RPMI8226 (cell line): Measurements from ENCODE around the gene TBC1D1.

Source experiments
- DNase-seq: peaks from one replicate; pipeline ENCODE4 v3.0.0-alpha.2; 2015

The TBC1D1 gene

GRCh38 chr4:37928426-37929416 lies 37.8 kb downstream of the TBC1D1 start:
- DNase-seq = no peak

DNA sequence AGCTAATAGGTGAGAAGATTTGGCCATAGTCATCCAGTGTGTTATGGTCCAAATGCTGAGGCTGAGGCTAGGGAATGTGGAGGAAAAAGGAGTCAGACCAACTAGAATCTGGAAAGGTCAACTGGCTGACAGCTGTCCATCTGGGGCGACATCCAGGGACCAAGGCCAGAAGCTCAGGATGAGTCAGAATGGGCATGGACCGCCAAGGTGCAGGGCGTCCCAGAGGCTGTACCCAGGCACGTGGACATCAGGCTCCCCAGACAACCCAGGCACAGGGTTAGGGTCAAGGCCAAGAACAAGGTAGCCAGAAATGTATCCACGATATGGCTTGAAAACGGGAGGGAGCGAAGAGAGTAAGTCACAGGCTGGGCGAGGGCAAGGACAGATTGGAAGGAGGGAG lies 43.2 kb downstream of the TBC1D1 start:
- DNase-seq = no peak

DNA sequence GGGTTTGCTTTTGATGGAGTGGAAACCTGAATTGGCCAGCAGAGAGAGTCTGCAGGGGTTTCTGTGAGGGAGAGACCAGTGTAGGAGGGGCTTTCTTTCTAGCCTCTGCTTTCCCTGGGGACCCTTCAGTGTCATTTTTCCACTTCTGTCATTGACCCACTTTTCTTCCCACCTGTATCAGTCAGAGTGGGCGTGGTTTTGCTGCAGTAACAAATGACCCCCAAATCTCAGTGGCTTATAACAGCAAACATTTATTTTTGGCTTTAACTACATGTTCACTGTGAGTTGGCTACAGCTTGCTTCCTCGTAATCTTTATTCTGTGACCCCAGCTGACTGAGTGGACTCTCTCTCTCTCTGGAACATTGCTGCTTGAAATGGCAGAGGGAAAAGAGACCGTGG lies 43.7 kb downstream of the TBC1D1 start:
- DNase-seq = no peak

DNA sequence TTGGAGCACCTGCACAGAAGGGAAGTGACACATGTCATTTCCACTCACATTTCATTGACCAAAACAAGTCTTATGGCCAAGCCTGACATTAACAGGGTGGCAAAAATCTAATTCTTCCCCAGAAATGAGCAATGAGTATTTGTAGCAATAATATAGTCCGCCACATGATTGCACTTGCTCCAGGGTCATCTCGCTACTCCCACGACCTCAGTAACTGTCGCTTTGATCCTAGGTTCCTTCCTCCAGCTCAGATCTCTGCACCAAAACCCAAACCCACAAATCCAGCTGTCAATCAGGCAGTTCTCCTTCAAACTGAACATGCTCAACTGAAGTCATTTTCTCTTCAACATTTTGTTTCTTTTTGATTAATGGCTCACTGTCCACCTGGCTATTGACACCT lies 44.1 kb downstream of the TBC1D1 start:
- no peak for DNase-seq

DNA sequence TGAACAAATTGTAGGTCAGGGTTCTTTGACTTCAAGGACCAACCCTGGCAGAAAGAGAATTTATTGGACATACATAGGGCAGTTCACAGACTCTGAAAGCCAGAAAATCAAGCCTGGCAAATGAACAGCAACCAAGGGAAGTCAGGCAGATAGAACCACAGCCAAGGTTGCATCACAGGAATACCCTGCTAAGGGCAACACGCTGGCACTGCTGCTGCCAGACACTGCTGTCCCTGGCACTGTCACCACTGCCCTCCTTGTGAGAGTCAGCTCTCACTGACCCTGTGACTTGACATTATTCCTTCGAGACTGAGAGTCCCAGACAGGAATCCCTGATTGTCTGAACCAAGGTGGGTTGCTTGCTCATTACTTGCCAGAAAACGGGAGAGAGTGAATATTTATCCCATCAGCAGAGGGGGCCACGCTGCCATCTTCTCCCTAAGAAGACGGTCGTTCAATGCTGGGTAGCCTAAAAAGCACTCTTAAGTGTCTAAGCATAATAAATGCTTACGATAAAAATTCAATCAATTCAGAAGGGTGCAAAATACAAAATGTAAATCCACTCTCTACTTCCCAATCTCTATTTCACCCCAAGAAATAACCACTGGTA lies 46.1 kb downstream of the TBC1D1 start:
- no peak for DNase-seq

DNA sequence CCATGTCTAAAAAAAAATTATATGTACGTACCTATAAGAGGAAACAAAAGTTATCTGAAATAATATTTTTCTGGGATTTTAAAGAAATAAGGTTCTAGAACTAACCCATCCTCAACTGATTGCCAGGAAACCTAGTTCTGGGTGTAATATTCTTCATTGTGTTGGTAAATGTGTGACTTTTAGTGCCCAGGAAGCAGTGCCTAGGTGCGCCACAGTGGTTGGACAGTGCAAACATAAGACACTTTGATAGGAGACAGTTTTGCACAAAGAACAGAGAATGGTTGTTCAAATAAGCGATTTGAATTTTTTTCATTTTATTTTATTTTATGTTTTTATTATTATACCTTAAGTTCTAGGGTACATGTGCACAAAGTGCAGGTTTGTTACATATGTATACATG lies 47.3 kb downstream of the TBC1D1 start:
- DNase-seq = no peak

DNA sequence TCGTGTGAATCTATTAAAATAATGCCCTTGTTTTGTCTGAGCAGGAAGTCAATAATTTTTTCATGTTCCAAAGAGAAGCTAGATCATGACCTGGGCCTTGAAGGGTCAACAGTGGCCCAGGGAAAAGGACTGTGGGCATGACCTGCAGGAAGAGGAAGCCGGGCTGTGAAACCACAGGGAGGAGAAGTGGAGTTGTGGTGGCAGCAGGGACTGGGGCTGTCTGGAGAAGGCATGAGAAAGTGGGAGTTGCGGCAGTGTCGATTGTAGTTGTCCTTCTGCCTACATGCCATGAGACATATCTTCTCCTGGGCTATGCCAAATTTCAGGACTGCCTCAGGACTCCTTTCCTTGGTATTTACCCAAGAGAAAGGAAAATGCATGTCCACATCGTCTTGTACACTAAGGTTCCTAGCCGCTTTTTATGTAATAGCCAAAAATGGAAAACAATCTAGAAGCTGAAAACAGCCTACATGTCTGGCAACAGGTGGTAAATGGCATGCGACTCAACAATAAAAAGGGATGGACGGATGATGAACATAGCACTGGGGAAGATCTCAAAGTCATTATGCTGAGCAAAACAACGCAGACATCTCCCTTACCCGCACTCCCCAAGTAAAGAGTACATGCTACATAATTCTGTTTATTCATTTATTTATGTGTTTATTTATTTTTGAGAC lies 55.8 kb downstream of the TBC1D1 start:
- no peak for DNase-seq

DNA sequence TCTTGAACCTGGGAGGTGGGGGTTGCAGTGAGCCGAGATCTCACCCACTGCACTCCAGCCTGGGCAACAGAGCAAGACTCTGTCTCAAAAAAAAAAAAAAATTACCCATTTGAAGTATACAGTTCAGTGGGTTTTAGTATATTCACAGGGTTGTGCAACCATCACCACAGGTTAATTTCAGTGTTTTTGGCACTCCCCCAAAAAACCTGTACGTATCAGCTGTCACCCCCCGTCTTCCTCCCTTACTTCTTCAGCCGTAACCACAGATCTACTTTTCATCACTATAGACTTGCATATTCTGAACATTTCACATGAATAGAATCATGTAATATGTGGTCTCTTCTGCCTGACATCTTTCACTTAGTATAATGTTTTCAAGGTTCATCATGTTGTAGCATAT lies 57.7 kb downstream of the TBC1D1 start:
- DNase-seq = no peak

- no peak for DNase-seq
These were observed 58.9 kb downstream of the TBC1D1 start for GRCh38 chr4:37949636-37950426.

- no peak for DNase-seq
These were observed 60.8 kb downstream of the TBC1D1 start for GRCh38 chr4:37951461-37952352.

GRCh38 chr4:37953156-37953555 lies 62.3 kb downstream of the TBC1D1 start:
- DNase-seq = no peak

- no peak for DNase-seq
These were observed 62.9 kb downstream of the TBC1D1 start for GRCh38 chr4:37953620-37954293.

DNA sequence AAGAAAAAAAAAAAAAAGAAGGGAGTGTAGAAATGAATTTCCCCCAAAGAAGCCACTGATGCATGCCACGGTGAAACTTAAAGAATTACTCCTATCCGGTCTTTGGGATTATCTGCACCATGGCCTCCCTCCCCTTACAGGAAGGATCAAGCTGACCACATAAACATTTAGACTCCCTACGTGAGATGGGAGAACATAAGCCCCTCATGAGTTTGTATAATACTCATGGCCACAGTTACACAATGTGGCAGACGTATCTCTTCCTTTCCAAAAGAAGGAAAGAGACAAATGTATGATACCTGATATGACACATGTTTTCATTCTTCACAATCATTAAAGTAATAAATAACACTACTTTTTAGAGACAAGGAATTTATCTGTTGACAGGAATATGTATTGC lies 66.1 kb downstream of the TBC1D1 start:
- no peak for DNase-seq

- no peak for DNase-seq
These were observed 68.0 kb downstream of the TBC1D1 start for GRCh38 chr4:37958932-37959331.

- no peak for DNase-seq
These were observed 69.2 kb downstream of the TBC1D1 start, which contains the start of gene PTTG2 for GRCh38 chr4:37960098-37960497. PTTG2 (plus strand) TSS chr4:37960398; CDS start chr4:37960435, 37 bp downstream.

DNA sequence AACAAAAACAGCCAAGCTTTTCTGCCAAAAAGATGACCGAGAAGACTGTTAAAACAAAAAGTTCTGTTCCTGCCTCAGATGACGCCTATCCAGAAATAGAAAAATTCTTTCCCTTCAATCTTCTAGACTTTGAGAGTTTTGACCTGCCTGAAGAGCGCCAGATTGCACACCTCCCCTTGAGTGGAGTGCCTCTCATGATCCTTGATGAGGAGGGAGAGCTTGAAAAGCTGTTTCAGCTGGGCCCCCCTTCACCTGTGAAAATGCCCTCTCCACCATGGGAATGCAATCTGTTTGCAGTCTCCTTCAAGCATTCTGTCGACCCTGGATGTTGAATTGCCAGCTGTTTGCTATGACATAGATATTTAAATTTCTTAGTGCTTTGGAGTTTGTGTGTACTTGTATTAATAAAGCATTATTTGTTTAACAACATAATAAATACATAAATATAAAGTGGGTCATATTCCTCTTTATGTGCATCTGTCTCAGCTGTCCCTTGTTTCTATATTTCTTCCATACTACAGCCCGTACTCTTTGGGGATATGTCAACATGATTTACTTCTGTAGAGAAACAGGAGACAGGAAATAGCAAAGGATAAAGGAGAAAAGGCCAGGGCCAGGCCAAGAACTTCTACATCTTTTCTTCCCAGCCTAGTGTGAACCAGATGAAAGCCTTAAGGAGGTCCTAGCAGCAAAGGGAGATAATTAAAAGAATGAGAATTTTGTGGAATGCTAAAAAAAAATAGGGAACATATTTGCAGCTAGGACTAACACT lies 70.0 kb downstream of the TBC1D1 start:
- DNase-seq = no peak

DNA sequence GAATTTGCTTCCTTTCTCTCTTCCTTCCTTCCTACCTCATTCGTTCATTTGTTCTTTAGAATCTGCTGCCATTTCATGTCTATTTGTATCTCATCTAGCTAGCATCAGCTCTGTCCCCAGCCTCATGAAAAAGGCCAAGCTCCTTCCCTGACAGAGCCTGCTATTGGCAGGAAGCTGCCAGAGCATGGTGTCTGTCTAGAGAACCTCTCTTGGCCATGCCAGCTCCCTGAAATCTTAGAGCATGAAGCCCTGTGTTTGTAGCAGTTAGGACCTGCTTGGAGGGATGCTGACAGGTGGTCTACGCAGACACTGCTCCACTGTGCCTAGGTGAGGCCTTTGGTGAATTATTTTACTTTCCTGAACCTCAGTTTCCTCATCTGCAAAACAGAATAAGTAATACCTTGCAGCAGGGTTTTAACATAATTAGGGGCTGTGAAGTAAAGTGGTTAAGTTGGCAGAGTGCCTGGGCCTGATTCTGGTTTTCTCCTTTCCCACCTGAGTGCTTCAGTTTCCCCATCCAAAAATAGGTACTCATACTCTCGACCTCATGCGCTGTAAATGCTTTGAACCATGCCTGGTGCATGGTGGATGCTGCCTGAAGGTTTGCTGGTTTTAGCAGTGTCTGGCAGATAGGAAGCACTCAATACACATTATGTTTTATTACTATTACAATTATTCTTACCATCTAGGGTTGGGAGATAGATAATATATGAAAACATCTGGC lies 74.0 kb downstream of the TBC1D1 start:
- peak; percentile 23 for DNase-seq

DNA sequence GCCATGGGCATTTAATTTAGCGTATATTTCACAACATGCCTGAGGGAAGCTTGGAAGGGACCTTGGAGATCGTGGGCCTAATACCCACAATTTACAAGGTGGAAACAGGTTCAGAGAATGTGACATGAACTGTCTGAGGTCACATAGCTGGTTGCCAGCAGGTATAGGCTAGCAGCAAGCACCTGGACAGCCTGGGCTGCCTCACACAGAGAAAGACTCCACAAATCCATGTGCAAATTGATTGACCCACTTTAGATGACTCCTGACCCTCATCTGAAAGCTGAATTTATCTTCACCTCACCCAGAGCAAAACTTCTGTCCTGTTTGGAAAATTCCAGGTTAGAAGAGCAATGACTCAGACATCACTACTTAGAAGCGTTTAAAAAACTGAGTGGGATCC lies 75.2 kb downstream of the TBC1D1 start:
- no peak for DNase-seq

DNA sequence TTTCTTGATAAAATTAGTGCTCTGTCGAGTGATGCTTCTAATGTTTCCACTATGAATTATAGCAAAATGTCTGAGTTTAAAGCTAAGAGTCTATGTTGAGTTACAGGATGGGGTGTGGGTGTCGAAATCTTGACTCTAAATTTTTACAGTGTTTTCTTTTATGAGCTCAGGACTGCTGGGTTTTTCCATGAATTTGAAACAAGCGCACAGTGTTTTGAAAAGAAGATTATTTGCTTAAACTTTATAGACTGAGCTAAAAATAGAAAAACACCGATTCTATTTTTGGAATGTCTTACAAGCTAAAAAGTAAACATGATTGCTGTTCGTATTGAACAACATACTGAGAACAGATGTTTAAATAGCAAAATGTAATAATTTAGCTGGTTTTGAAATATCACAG lies 76.9 kb downstream of the TBC1D1 start:
- DNase-seq = no peak

- no peak for DNase-seq
These were observed 77.9 kb downstream of the TBC1D1 start for GRCh38 chr4:37968747-37969146.
